ENCODE results near the gene SH3BP5. TPM values are rescaled to one million over a fixed set of nuclear protein-coding genes. Genes with fewer than 3 reads are reported as not detected.

SH3BP5 gene
- total RNA-seq, 2 donors from 2014 or later = 14.4 to 18.4 TPM

- Histone ChIP-seq H3K27ac (no peak overlapping the region), H3K36me3 (no peaks in the 10 kb centered on the region), H3K27me3 (no peaks in the 10 kb centered on the region), H3K4me1 (peaks cover 0 to 4% of the 10 kb centered on the region in 2 donors), H3K9me3 (no peaks in the 10 kb centered on the region), H3K4me3 (no peak overlapping the region)
- DNase-seq (ENCODE audit: low spot score) = no peak
- no peak for TF ChIP-seq CTCF (IDR thresholded peaks at IDR 0.05)
These were observed 10.6 kb upstream of the SH3BP5 start for GRCh38 chr3:15342945-15343344.

DNA sequence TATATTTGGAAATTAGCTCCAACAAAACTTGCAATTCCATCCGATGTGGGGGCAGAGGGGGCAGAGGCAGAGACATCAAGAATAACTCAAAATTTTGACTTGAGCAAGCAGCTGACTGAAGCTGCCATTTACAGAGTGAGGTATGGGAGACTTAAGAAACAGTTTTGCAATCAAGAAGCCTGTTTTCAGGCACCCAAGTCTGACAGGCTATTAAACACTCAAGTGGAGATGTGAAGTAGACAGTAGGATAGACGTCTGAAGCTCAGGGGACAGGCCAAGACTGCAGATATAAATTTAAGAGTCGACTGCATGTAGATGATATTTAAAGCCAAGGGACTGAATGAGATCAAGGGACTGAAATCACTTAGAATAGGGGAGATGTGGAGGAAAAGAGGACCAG lies 9.9 kb upstream of the SH3BP5 start:
- no peak for TF ChIP-seq CTCF (IDR thresholded peaks at IDR 0.05)
- H3K4me1 ChIP-seq = peaks cover 0 to 4% of the 10 kb centered on the region in 2 donors
- H3K9me3 ChIP-seq = no peaks in the 10 kb centered on the region
- H3K4me3 ChIP-seq = no peak overlapping the region
- H3K36me3 ChIP-seq = no peaks in the 10 kb centered on the region
- no peak overlapping the region for H3K27ac ChIP-seq
- H3K27me3 ChIP-seq = no peaks in the 10 kb centered on the region
- no peak for DNase-seq (ENCODE audit: low spot score)

DNA sequence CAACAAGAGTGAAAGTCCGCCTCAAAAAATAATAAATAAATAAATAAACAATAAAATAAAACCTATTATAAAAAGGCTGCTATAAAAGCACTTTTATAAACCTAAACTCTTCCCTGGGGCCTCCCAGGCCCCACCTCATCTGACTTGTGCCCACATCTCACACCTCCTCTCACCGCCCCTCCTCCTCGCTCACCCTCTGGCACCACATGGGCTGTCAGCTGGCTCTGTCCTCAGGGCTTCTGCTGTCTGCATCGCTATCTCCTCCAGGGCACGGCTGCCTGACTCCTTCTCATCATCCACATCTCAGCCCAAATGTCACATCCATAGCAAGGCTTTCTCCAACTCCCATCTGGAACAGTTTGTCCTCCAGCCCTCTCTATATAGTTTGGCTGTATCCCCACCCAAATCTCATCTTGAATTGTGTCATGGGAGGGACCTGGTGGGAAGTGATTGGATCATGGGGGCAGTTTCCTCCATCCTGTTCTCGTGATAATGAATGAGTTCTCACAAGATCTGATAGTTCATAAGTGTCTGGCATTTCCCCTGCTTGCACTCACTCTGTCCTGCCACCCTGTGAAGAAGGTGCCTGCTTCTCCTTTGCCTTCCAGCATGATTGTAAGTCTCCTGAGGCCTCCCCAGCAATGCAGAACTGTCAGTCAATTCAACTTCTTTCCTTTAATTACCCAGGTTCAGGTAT lies 8.8 kb upstream of the SH3BP5 start:
- Histone ChIP-seq H3K27ac (no peak overlapping the region), H3K4me1 (peaks cover 0 to 4% of the 10 kb centered on the region in 2 donors), H3K36me3 (no peaks in the 10 kb centered on the region), H3K4me3 (no peak overlapping the region), H3K27me3 (no peaks in the 10 kb centered on the region), H3K9me3 (no peaks in the 10 kb centered on the region)
- DNase-seq (ENCODE audit: low spot score) = no peak
- no peak for TF ChIP-seq CTCF (IDR thresholded peaks at IDR 0.05)

- no peak for DNase-seq (ENCODE audit: low spot score)
- Histone ChIP-seq H3K4me1 (peaks cover 0 to 4% of the 10 kb centered on the region in 2 donors), H3K4me3 (no peak overlapping the region), H3K9me3 (no peaks in the 10 kb centered on the region), H3K36me3 (no peaks in the 10 kb centered on the region), H3K27ac (no peak overlapping the region), H3K27me3 (no peaks in the 10 kb centered on the region)
- no peak for TF ChIP-seq CTCF (IDR thresholded peaks at IDR 0.05)
These were observed 7.4 kb upstream of the SH3BP5 start for GRCh38 chr3:15339786-15340215.

DNA sequence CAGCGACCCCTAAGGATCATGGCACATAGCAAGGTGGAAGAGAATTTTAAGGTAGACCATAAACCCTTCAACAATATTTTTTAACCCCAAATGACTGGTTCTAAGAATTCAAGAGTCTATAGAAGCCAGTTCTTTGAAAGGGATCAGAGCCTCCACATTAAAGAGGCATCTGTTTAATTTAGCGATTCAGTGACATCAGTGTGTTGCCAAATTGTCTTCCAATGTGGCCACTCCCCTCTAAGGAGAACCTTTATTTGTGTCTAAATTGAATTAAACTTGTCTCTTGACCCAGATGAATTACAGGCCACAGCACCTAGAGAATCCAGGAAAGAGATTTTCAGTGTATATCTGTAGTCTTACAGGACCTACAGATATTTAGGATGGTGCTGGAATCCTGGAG lies 6.6 kb upstream of the SH3BP5 start:
- H3K27ac ChIP-seq = no peak overlapping the region
- no peak overlapping the region for H3K4me3 ChIP-seq
- peaks cover 0 to 4% of the 10 kb centered on the region in 2 donors for H3K4me1 ChIP-seq
- no peaks in the 10 kb centered on the region for H3K36me3 ChIP-seq
- no peaks in the 10 kb centered on the region for H3K9me3 ChIP-seq
- H3K27me3 ChIP-seq = no peaks in the 10 kb centered on the region
- no peak for DNase-seq (ENCODE audit: low spot score)
- no peak for TF ChIP-seq CTCF (IDR thresholded peaks at IDR 0.05)

GRCh38 chr3:15337963-15338362 lies 5.6 kb upstream of the SH3BP5 start:
- DNase-seq (ENCODE audit: low spot score) = no peak

More at GRCh38 chr3:15337963-15338362, 5.6 kb upstream of the SH3BP5 start:
- Histone ChIP-seq H3K27me3 (no peaks in the 10 kb centered on the region), H3K9me3 (no peaks in the 10 kb centered on the region), H3K27ac (no peak overlapping the region), H3K4me3 (no peak overlapping the region), H3K4me1 (peaks cover 0 to 6% of the 10 kb centered on the region in 2 donors), H3K36me3 (no peaks in the 10 kb centered on the region)
- no peak for TF ChIP-seq CTCF (IDR thresholded peaks at IDR 0.05)

Measured in right atrium auricular region (tissue), 2 donors.